Peyer's patch (tissue), 4 donors: ENCODE data around the gene CNRIP1. TPM values are rescaled to one million over a fixed set of nuclear protein-coding genes. Genes with fewer than 3 reads are reported as not detected.

Experiments used
- DNase-seq, 3 donors: peaks; one replicate each; pipeline ENCODE4 v3.0.0-alpha.2; 2017 to 2019
- H3K27ac ChIP-seq, 4 donors: fragments of 200-600 bp; sonication (generic); one replicate each; pipeline ENCODE4 v1.5.1; 2016 to 2019
- H3K27me3 ChIP-seq, 2 donors: fragments of 200-600 bp; sonication (generic); one replicate each; pipeline ENCODE4 v1.5.1; 2019
- H3K36me3 ChIP-seq, 3 donors: fragments of 200-600 bp; sonication (generic); one replicate each; pipeline ENCODE4 v1.5.1; 2016 to 2019
- H3K4me1 ChIP-seq, 4 donors: fragments of 200-600 bp; sonication (generic); one replicate each; pipeline ENCODE4 v1.5.1; 2016 to 2019
- H3K4me3 ChIP-seq, 4 donors: fragments of 200-600 bp; sonication (generic); 1 replicate in 3 of 4; 2 replicates in 1 of 4; pipeline ENCODE4 v1.5.1; 2016 to 2019; ENCODE audit warnings: mild to moderate bottlenecking in 1 of 4
- H3K9me3 ChIP-seq, 4 donors: fragments of 200-600 bp; sonication (generic); one replicate each; pipeline ENCODE4 v1.5.1; 2016 to 2019; ENCODE audit warnings: mild to moderate bottlenecking in 1 of 4
- CTCF ChIP-seq, 6 experiments: fragments of 450-650 bp in 4 of 6; fragments of 200-600 bp in 2 of 6; sonication (generic) in 1 of 6; IDR thresholded peaks; one replicate each; pipeline ENCODE4 v1.5.1; 2017 to 2019; ENCODE audit warnings: antibody characterized with exemption in 6 of 6, mild to moderate bottlenecking in 3 of 6, moderate library complexity in 1 of 6
- POLR2A ChIP-seq, 2 donors: fragments of 450-650 bp; IDR thresholded peaks; one replicate each; pipeline ENCODE4 v1.5.1; 2017; ENCODE audit warnings: antibody characterized with exemption in 2 of 2, mild to moderate bottlenecking in 2 of 2, moderate library complexity in 2 of 2
- total RNA-seq, 4 donors: library from RNA; depleted of rRNA; stranded (reverse); fragments of >200 nt; gene quantifications; one replicate each; pipeline ENCODE4 v1.1.0, GENCODE V29; 2016

CNRIP1 gene
- total RNA-seq, 4 donors from 2014 or later, result 2.1 to 21.5 (median 4.8) TPM

DNA sequence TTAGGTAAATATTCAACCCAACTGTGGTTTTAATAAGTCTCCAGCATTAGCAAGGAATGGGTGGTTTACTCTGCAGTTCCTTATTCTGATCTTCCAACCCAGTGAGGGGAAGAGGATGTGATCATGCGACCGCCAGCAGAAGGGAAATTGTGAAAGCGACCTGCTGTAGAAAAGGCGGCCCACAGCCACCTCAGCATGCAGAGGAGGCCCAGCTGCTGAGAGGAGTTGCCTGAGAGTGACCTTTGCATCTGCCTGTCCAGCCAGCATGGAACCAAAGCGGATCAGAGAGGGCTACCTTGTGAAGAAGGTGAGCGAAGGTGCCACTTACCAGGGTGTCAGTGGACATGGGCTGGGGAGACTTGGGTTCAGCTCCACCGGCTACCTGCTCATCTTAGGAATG, 45.3 kb upstream of the CNRIP1 start, which contains the start of gene PLEK:
Gene PLEK (plus strand): TSS at position 196 of the 400 bp plus-strand sequence. CDS start 70 bp downstream, at position 266.
- Histone ChIP-seq H3K27me3 (no peaks in the 10 kb centered on the region), H3K4me3 (peak within 1 kb of the TSS; percentile 32 to 44 (median 36)), H3K9me3 (no peaks in the 10 kb centered on the region), H3K4me1 (no peaks in the 10 kb centered on the region), H3K27ac (peak within 1 kb of the TSS; percentile 48 to 82 (median 64)), H3K36me3 (no peaks in the 10 kb centered on the region)
- TF ChIP-seq CTCF (IDR thresholded peaks at IDR 0.05), result no peak
- TF ChIP-seq POLR2A (IDR thresholded peaks at IDR 0.05), result peak; percentile 38 to 41
- DNase-seq, result peak; percentile 51 to 87 (median 79)

GRCh38 chr2:68363721-68364120, 44.0 kb upstream of the CNRIP1 start:
- H3K27me3 ChIP-seq, result no peaks in the 10 kb centered on the region
- no peak for DNase-seq
- H3K9me3 ChIP-seq, result no peaks in the 10 kb centered on the region
- no peaks in the 10 kb centered on the region for H3K36me3 ChIP-seq
- no peaks in the 10 kb centered on the region for H3K4me1 ChIP-seq
- no peak for TF ChIP-seq CTCF (IDR thresholded peaks at IDR 0.05)
- TF ChIP-seq POLR2A (IDR thresholded peaks at IDR 0.05), result no peak
- H3K27ac ChIP-seq, result peak overlapping the region in 2 of 4 donors; percentile 71 to 82
- H3K4me3 ChIP-seq, result no peak overlapping the region

GRCh38 chr2:68362749-68363148, 43.0 kb upstream of the CNRIP1 start:
- no peak for DNase-seq
- H3K4me3 ChIP-seq, result no peak overlapping the region
- no peaks in the 10 kb centered on the region for H3K4me1 ChIP-seq
- H3K27me3 ChIP-seq, result no peaks in the 10 kb centered on the region
- H3K27ac ChIP-seq, result peak overlapping the region in 2 of 4 donors; percentile 45 to 82
- TF ChIP-seq POLR2A (IDR thresholded peaks at IDR 0.05) (no peak), CTCF (IDR thresholded peaks at IDR 0.05) (no peak)
- H3K36me3 ChIP-seq, result no peaks in the 10 kb centered on the region
- H3K9me3 ChIP-seq, result no peaks in the 10 kb centered on the region

GRCh38 chr2:68362069-68362468, 42.3 kb upstream of the CNRIP1 start:
- Histone ChIP-seq H3K4me3 (peak overlapping the region in 1 of 4 donors; percentile 10), H3K9me3 (no peaks in the 10 kb centered on the region), H3K36me3 (no peaks in the 10 kb centered on the region), H3K27ac (peak overlapping the region in 2 of 4 donors; percentile 45 to 82), H3K4me1 (no peaks in the 10 kb centered on the region), H3K27me3 (no peaks in the 10 kb centered on the region)
- peak; percentile 71 to 91 (median 87) for DNase-seq
- TF ChIP-seq POLR2A (IDR thresholded peaks at IDR 0.05), result no peak
- peak; percentile 77 to 83 (median 79) for TF ChIP-seq CTCF (IDR thresholded peaks at IDR 0.05)

DNA sequence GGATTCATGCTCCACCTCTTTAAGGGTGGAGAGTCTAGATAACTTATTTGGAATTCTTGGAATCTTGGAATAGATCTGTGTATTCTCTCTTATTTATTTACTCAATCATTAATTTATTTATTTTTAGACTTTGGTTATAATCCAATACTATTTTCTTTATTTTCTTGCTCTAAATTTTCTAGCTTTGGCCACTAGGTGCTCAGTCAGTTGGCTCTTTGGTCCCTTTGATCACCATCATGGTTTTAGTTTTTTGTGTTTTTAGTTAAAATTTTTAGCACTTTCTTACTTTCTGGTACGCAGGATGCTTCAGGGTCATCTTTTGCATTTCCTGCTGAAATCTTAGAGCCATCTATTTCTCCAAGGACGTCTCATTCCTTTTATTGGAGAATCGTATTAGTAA, 40.1 kb upstream of the CNRIP1 start:
- Histone ChIP-seq H3K9me3 (no peaks in the 10 kb centered on the region), H3K27ac (no peak overlapping the region), H3K36me3 (no peaks in the 10 kb centered on the region), H3K4me3 (no peak overlapping the region), H3K4me1 (no peaks in the 10 kb centered on the region), H3K27me3 (no peaks in the 10 kb centered on the region)
- no peak for DNase-seq
- TF ChIP-seq POLR2A (IDR thresholded peaks at IDR 0.05) (no peak), CTCF (IDR thresholded peaks at IDR 0.05) (no peak)
